HEK293T (cell line): ENCODE measurements around the gene DZIP1L.

Experiments
- BHLHE40 ChIP-seq: fragments of 450-650 bp; IDR thresholded peaks from 2 replicates; pipeline ENCODE4 v1.6.1; 2016; ENCODE audit warnings: mild to moderate bottlenecking, moderate library complexity, borderline replicate concordance
- CTBP1 ChIP-seq: fragments of 450-650 bp; IDR thresholded peaks from 2 replicates; pipeline ENCODE4 v1.6.1; 2016; ENCODE audit warnings: borderline replicate concordance
- ELF4 ChIP-seq: fragments of 450-650 bp; IDR thresholded peaks from 2 replicates; pipeline ENCODE4 v1.6.1; 2017; ENCODE audit warnings: antibody characterized with exemption
- FOXA1 ChIP-seq: fragments of 450-650 bp; IDR thresholded peaks from 2 replicates; pipeline ENCODE4 v1.6.1; 2016; ENCODE audit warnings: mild to moderate bottlenecking
- FOXK2 ChIP-seq: fragments of 450-650 bp; IDR thresholded peaks from 2 replicates; pipeline ENCODE4 v1.6.1; 2016; ENCODE audit warnings: mild to moderate bottlenecking
- FOXM1 ChIP-seq: fragments of 450-650 bp; IDR thresholded peaks from 2 replicates; pipeline ENCODE4 v1.6.1; 2017; ENCODE audit warnings: mild to moderate bottlenecking, borderline replicate concordance
- HDGF ChIP-seq: fragments of 450-650 bp; IDR thresholded peaks from 2 replicates; pipeline ENCODE4 v1.6.1; 2017; ENCODE audit warnings: antibody characterized with exemption, borderline replicate concordance
- L3MBTL2 ChIP-seq: fragments of 450-650 bp; conservative IDR thresholded peaks from 2 replicates; pipeline ENCODE4 v1.6.1; 2016; ENCODE audit warnings: mild to moderate bottlenecking
- NFRKB ChIP-seq: fragments of 450-650 bp; IDR thresholded peaks from 2 replicates; pipeline ENCODE4 v1.6.1; 2016; ENCODE audit warnings: mild to moderate bottlenecking, moderate library complexity
- SP1 ChIP-seq: fragments of 450-650 bp; IDR thresholded peaks from 2 replicates; pipeline ENCODE4 v1.6.1; 2017
- SUZ12 ChIP-seq: fragments of 450-650 bp; IDR thresholded peaks from 2 replicates; pipeline ENCODE4 v1.6.1; 2016; ENCODE audit warnings: mild to moderate bottlenecking
- TARDBP ChIP-seq: fragments of 450-650 bp; IDR thresholded peaks from 2 replicates; pipeline ENCODE4 v1.6.1; 2016
- TF ChIP-seq, protein P1 (sequence below): fragments of 450-650 bp; IDR thresholded peaks from 2 replicates; pipeline ENCODE4 v1.6.1; 2016

DNA sequence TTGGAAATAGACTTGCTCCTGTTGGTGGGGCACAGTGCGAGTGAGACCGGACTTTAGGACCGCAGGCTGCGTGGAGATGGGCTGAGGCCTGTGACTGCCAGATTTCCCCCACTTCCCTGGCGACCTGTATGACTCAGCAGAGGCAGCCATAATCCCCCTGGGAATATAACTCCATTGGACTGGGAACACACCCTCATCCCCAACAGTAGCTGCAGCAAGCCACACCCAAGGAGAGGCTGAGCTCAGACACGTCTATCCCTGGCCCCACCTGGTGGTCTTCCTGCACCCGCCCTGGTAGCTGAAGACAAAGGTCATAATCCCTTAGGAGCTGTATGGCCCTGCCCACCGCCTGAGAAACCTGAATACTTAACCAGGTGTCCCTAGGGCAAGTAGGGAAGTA lies 42.6 kb downstream of the DZIP1L start:
- no peak for TF ChIP-seq TARDBP
- no peak for TF ChIP-seq BHLHE40
- TF ChIP-seq HDGF: no peak
- TF ChIP-seq ELF4: no peak
- TF ChIP-seq, protein P1, sequence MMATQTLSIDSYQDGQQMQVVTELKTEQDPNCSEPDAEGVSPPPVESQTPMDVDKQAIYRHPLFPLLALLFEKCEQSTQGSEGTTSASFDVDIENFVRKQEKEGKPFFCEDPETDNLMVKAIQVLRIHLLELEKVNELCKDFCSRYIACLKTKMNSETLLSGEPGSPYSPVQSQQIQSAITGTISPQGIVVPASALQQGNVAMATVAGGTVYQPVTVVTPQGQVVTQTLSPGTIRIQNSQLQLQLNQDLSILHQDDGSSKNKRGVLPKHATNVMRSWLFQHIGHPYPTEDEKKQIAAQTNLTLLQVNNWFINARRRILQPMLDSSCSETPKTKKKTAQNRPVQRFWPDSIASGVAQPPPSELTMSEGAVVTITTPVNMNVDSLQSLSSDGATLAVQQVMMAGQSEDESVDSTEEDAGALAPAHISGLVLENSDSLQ: no peak
- TF ChIP-seq NFRKB: no peak
- TF ChIP-seq CTBP1: no peak
- TF ChIP-seq SUZ12: no peak
- no peak for TF ChIP-seq L3MBTL2
- TF ChIP-seq FOXM1: no peak
- TF ChIP-seq FOXA1: no peak
- no peak for TF ChIP-seq FOXK2
- TF ChIP-seq SP1: no peak
